EL (cell line): ENCODE measurements around the gene ZFYVE19.
"Not testable (repeated sequence)": the region's sequence is repeated elsewhere in the genome, so short reads cannot be mapped to it uniquely, and the experiment has no call there.

Source experiments
- DNase-seq: peaks from one replicate; pipeline ENCODE4 v3.0.0-alpha.2; 2016

The ZFYVE19 gene

GRCh38 chr15:40853241-40853890 lies 46.5 kb downstream of the ZFYVE19 start:
- DNase-seq = no peak

GRCh38 chr15:40854161-40854560 lies 47.3 kb downstream of the ZFYVE19 start:
- no peak for DNase-seq

- no peak for DNase-seq
Measured at GRCh38 chr15:40855706-40856234, 48.9 kb downstream of the ZFYVE19 start.

GRCh38 chr15:40856746-40857145 lies 49.9 kb downstream of the ZFYVE19 start:
- DNase-seq = no peak

- peak; percentile 72 for DNase-seq
Measured at GRCh38 chr15:40857601-40858341, 50.9 kb downstream of the ZFYVE19 start.

- no peak for DNase-seq
Measured at GRCh38 chr15:40858706-40859105, 51.8 kb downstream of the ZFYVE19 start.

- peak; percentile 76 for DNase-seq
Measured at GRCh38 chr15:40859206-40859851, 52.4 kb downstream of the ZFYVE19 start.

- not testable (repeated sequence) for DNase-seq
Measured at GRCh38 chr15:40861147-40861546, 54.3 kb downstream of the ZFYVE19 start.

GRCh38 chr15:40863660-40864270 lies 56.9 kb downstream of the ZFYVE19 start:
- no peak for DNase-seq
